Activated CD8-positive, alpha-beta memory T cell treated with anti-CD3 and anti-CD28 coated beads, Interleukin-2, amount 50 U/mL, for 24 hours (primary cell): ENCODE measurements around the gene TMEM30B.
A peak's percentile ranks its signal among the peaks of the same experiment; 100 is the strongest.

Experiments used
- DNase-seq: peaks from one replicate; pipeline ENCODE4 v3.0.0-alpha.2; 2020; ENCODE audit errors: extremely low read depth

Gene TMEM30B

DNA sequence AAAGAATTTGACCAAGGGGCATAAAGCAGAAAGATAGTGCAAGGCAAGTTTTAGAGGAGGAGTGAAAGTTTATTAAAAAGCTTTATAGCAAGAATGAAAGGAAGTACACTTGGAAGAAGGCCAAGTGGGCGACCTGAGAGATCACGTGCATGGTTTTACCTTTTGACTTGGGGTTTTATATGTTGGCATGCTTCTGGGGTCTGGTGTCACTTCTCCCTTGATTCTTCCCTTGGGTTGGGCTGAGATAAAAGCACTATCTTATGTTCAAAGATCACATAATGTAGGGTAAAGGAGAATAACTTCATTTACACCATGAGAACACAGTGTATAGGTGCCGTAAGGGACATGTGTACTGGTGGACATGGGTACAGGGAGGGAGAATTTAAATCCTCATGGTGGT lies 17.7 kb upstream of the TMEM30B start:
- no peak for DNase-seq

GRCh38 chr14:61297581-61297980 lies 16.4 kb upstream of the TMEM30B start:
- DNase-seq: no peak

DNA sequence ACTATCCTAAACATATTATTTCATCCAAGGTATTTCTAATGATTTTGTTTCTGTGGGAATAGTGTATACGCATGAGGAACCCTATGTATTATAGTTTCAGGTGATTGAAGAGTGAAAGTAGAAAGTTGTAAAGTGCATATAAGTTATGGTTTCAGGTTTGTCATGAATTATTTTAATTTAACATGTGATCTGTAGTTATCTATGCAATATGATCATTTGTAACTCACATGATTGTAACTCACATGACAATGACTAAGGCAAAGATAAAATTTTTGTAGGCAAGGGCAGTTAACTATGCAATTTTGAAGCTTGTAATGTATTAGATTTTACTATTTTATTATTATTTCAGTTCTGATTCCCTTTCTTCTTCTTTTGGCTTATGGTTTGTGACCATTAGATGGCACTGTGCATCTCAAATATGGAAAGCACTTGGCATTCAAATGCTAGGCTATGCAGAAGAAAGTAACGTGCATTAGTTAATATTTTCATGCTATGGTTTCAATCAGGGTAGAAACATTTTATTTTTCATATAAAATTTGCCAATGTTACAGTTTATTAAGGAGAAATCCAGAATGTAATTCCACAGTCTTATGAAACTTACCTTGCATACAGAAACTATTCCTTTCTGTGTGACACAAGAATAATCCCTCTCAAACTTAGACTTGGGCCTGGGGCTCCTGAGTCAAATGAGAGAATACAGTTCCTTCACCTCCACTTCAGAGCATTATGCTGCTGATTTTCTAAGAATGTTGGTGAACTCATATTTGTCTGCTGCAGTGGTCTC lies 15.8 kb upstream of the TMEM30B start:
- no peak for DNase-seq

DNA sequence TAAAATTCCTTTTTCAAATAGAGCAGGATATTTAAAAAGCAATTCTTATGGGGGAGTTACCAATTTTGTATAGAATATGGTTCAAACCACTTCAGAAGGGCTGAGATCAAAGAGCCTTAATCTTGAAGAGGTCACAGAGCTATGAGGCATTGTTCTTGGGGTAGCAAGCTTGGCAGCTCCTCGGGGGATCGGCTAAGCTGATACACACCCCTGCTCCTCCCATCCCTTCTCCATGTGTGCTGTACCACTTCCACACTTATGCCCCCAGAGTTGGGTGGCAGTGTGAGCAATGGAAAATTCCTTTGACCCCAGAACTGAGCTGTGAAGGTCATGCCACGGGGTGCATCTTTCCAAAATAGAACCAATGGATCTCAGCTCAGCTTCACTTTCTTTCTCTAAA lies 15.0 kb upstream of the TMEM30B start:
- DNase-seq: no peak

- DNase-seq: no peak
Observed at GRCh38 chr14:61290701-61291100, 9.6 kb upstream of the TMEM30B start.

DNA sequence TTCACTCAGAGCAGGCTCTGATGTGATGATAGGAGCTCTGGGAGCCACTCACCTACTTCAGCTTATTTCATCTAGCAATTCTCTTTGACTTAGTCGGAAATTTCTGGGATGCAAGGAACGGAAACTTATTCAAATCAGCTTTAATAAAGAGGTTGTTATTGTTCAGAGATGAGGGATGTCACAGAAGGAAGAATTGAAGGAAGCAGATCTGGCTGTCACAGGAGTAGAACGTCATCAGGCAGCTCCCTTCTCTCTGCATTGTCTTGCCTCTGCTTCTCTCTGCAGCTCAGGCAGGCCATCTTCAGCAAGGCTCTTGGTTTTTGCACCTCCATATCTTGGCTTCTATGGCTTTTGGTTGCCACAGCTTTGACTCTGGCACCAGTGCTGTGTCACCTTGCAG lies 7.6 kb upstream of the TMEM30B start:
- DNase-seq: no peak

GRCh38 chr14:61288228-61288627 lies 7.1 kb upstream of the TMEM30B start:
- no peak for DNase-seq

- DNase-seq: no peak
Observed at GRCh38 chr14:61287196-61287595, 6.1 kb upstream of the TMEM30B start.

- DNase-seq: no peak
Observed at GRCh38 chr14:61285364-61285763, 4.2 kb upstream of the TMEM30B start.

- no peak for DNase-seq
Observed at GRCh38 chr14:61284001-61284400, 2.9 kb upstream of the TMEM30B start.

- no peak for DNase-seq
Observed at GRCh38 chr14:61282746-61283145, 1.6 kb upstream of the TMEM30B start.

GRCh38 chr14:61281948-61282275 lies 774 bp upstream of the TMEM30B start:
- no peak for DNase-seq

- DNase-seq: peak; percentile 26
Observed at GRCh38 chr14:61280526-61281185, 482 bp downstream of the TMEM30B start.

DNA sequence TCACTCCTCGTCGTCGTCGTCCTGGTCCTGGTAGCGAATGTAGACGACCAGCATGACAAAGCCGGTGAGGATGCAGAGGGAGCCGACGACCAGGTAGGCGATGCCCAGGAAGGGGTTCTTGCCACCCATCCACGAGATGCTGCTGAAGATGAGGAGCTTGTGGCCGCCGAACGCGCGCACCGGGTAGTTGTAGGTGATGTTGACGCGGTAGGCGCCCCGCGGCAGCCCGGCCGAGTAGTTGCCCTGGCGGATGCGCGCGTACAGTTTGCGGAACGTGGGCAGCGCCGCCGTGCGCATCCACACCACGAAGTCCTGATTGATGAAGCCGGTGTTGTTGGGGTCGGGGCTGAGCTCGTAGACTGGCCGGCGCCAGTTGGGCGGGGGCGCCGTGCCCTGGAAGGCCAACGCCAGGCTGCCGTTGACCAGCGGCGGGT lies 1.0 kb downstream of the TMEM30B start:
- DNase-seq: no peak

DNA sequence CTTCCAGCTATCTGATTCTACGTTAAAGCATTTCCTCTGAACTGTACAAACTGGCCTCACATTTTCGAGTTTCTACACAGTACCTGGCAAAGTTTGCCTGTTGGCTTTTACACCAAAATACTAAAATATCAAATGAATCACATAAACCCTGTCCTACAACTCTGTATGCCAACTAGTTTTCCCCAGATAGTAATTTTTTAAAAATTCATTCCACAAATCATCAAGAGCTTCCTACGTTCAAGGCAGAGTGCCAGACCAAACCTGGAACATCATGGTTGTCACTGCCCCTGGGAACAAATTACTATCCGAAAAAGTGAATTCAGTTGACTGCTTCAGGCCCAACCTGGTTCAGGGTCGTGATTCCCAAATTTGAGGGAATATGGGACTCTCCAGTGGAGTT lies 2.1 kb downstream of the TMEM30B start:
- DNase-seq: no peak

DNA sequence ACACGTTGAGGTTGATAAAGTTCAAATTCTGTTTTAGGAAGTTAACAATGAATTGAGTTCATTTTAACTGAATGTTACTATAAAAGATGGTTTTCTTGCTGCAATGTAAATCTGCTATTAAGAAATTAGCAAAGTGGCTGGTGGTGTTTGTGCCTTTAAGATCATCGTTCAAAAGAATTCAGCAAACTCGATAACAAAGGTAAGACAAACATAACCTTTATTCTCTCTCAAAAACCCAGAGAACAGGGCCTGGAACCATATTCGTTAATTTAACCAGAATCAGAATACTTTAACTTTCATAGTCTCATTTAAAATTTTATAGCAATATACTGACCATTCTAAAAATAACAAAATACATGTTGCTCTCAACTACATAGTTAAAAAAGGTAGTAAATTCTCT lies 3.4 kb downstream of the TMEM30B start:
- DNase-seq: no peak

DNA sequence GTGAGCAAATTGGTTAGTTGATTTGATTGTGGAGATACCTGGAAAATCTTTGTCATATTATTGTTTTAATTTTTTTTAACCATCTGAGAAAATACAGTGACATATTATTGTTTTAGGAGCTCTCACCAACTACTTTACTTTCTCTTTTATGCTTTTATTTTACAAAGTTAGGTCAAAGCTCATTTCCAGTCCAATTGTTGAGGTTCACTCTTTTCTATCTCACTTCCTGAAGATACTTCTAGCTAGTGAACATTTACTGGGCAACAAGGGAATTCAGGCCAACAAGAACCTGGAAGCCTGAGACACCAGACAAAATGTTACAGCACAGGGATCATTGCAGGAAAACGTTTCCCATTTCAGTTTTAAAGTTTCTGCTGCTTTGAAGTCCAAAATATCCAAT lies 3.9 kb downstream of the TMEM30B start:
- DNase-seq: no peak

DNA sequence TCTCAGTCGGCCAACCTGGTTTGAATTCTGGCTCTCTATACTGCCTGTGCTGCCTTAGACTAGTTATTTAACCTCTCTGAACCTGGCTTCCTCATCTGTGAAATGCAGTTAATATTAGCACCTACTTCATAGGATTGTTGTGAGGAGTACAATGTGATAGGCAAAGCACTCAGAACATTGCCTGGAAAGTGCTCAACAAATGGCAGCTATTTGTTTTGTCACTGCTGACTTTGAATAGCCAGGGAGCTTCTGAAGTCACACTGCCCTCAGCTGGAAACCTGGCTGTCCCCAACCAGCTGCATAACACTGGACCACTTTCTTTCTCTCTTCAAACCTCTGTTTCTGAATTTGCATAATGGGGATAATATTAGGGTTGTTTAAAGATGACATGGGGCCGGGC lies 9.6 kb downstream of the TMEM30B start:
- DNase-seq: no peak

- DNase-seq: no peak
Observed at GRCh38 chr14:61270714-61271113, 10.4 kb downstream of the TMEM30B start.

- DNase-seq: peak; percentile 50
Observed at GRCh38 chr14:61269321-61270083, 11.6 kb downstream of the TMEM30B start.

GRCh38 chr14:61268812-61269211 lies 12.3 kb downstream of the TMEM30B start:
- DNase-seq: no peak

DNA sequence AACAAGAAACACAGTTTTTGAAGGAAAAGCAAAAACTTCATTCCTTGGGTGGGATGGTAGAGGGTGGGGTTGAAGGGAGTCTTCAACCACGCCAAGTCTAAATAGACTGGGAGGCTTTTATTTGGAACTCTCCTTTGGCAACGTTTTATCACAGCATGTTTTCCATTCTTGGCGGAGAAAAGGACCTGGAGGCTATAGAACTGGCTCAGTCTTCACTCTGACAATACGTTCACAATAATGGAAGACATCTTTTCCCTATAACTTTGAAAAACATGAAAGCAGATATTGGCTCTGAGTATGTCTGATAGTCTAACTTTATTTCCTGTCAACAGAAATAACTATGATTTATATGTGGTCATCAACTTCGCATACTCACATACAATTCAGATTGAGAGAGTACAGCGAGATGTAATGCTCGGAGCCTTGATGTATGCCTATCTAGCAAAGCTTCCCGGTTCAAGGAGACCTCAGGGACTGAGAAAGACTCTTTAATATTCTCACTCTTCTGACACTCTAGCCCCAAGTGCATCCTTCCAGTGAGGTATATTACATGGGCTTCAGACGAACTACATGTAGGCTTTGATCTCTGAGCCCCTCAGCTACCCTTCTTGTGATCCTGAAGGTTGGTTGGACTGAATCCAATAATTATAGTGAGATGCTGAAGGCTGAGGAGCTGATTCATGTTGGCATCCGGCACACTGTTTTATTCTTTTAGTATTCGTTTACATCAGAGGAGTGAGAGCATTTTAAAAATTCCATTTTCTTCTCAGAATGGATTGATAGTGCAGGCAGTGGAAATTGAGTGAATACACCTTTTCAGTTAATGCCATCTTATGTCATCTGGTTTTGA lies 14.0 kb downstream of the TMEM30B start:
- DNase-seq: no peak
